Breast epithelium (tissue), 3 donors: ENCODE results near the gene POLR3B.
"Not testable (repeated sequence)": the region's sequence is repeated elsewhere in the genome, so short reads cannot be mapped to it uniquely, and the experiment has no call there.

Experiments
- POLR2A ChIP-seq: fragments of 450-650 bp; IDR thresholded peaks from one replicate; pipeline ENCODE4 v1.6.1; 2016; ENCODE audit warnings: antibody characterized with exemption, mild to moderate bottlenecking, moderate library complexity
- POLR2AphosphoS5 ChIP-seq, 3 donors: sonication (generic); formaldehyde crosslinking; IDR thresholded peaks; one replicate each; pipeline ENCODE4 v1.6.1; 2017; ENCODE audit warnings: antibody characterized with exemption in 3 of 3
- TF ChIP-seq, protein P1 (sequence below), 3 donors: fragments of 450-650 bp; IDR thresholded peaks; one replicate each; pipeline ENCODE4 v1.5.1; 2016 to 2017; ENCODE audit warnings: antibody characterized with exemption in 3 of 3, mild to moderate bottlenecking in 3 of 3, moderate library complexity in 3 of 3

DNA sequence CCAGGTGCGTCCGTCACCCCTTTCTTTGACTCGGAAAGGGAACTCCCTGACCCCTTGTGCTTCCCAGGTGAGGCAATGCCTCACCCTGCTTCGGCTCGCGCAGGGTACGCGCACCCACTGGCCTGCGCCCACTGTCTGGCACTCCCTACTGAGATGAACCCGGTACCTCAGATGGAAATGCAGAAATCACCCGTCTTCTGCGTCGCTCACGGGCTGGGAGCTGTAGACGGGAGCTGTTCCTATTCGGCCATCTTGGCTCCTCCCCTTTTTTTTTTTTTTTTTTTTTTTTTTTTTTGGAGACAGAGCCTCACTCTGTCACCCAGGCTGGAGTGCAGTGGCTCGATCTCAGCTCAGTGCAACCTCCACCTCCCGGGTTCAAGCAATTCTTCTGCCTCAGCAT lies 120.1 kb downstream of the POLR3B start:
- TF ChIP-seq, protein P1, sequence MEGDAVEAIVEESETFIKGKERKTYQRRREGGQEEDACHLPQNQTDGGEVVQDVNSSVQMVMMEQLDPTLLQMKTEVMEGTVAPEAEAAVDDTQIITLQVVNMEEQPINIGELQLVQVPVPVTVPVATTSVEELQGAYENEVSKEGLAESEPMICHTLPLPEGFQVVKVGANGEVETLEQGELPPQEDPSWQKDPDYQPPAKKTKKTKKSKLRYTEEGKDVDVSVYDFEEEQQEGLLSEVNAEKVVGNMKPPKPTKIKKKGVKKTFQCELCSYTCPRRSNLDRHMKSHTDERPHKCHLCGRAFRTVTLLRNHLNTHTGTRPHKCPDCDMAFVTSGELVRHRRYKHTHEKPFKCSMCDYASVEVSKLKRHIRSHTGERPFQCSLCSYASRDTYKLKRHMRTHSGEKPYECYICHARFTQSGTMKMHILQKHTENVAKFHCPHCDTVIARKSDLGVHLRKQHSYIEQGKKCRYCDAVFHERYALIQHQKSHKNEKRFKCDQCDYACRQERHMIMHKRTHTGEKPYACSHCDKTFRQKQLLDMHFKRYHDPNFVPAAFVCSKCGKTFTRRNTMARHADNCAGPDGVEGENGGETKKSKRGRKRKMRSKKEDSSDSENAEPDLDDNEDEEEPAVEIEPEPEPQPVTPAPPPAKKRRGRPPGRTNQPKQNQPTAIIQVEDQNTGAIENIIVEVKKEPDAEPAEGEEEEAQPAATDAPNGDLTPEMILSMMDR (IDR thresholded peaks at IDR 0.05), result not testable (repeated sequence)
- TF ChIP-seq POLR2AphosphoS5 (IDR thresholded peaks at IDR 0.05); POLR2A: not testable (repeated sequence)
